HG03066 (cell line): Measurements from ENCODE around the gene MTA2.
A peak's percentile ranks its signal among the peaks of the same experiment; 100 is the strongest.
"Not testable (repeated sequence)": the region's sequence is repeated elsewhere in the genome, so short reads cannot be mapped to it uniquely, and the experiment has no call there.

Experiments used
- ATAC-seq: cut with Tn5 transposase; IDR thresholded peaks from one replicate; pipeline ENCODE4 v1.9.1; 2021; ENCODE audit warnings: low read depth; ENCODE audit not compliant: unreplicated experiment

Gene MTA2

GRCh38 chr11:62593434-62594044, 8.1 kb downstream of the MTA2 start:
- ATAC-seq, result no peak

DNA sequence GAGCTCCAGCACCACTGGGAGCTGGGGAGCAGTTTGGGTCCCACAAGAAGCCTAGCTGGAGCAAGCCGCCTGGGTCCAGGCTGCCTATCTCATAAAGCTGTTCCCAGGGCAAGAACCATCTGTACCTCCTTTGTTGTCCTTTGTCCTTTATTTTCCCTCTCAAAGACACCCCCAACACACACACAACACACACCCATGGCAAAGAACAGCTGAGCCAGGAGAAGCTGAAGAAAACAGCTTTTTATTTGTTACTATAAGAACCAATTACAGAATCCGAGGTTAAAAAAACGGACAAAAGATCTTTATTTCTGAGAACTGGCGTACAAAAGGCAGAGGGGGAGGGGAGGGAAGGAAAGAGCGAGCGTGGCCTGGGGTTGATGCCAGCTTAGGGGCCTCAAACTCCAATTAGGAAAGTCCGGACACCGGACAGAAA, 8.7 kb downstream of the MTA2 start:
- ATAC-seq, result no peak

GRCh38 chr11:62592146-62592815, 9.4 kb downstream of the MTA2 start:
- ATAC-seq, result no peak

- ATAC-seq, result peak; percentile 91
These were observed 10.1 kb downstream of the MTA2 start, which contains the start of gene TUT1 for GRCh38 chr11:62591448-62592145. Gene TUT1, minus strand, starts transcription at chr11:62591523. Its CDS starts 38 bp downstream, at chr11:62591485.

DNA sequence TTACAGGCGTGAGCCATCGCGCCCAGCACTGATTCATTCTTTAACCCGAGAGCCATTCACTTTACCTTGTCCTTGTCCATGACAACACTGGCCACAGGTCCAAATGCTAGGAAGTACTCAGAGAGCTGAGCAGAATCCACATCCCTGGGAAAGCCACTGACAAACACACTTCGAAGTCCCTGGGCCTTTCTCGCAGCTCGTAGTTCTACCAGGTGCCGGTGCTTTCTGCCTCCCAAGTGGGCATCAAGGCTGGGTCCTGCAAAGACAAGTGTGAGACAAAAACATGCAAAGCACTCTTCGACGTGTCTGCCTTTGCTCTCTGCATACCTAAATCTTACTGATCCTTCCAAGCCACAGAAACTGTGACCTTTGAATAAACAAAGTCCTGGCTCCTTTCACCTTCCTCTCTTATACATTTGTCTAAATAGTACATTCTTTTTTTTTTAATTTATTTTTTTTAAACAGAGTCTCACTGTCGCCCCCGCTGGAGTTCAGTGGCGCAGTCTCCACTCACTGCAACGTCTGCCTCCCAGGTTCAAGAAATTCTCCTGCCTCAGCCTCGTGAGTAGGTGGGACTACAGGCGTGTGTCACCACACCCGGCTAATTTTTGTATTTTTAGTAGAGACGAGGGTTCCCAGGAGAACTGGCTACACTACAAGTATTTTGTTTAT, 12.6 kb downstream of the MTA2 start:
- no peak for ATAC-seq

- ATAC-seq, result not testable (repeated sequence)
These were observed 16.3 kb downstream of the MTA2 start for GRCh38 chr11:62585356-62585755.

DNA sequence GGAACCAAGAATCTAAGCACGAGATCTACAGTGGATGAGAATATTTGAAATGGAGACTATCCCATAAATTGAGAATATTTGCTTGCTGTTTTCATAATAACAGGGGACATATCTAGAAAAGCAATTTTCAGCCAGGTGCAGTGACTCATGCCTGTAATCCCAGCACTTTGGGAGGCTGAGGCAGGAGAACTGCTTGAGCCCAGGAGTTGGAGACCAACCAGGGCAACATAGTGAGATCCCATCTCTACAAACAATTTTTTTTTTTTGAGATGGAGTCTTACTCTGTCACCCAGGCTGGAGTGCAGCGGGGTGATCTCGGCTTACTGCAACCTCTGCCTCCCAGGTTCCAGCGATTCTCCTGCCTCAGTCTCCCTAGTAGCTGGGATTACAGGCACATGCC, 19.9 kb downstream of the MTA2 start:
- not testable (repeated sequence) for ATAC-seq

- ATAC-seq, result no peak
These were observed 20.5 kb downstream of the MTA2 start for GRCh38 chr11:62580959-62581715.

DNA sequence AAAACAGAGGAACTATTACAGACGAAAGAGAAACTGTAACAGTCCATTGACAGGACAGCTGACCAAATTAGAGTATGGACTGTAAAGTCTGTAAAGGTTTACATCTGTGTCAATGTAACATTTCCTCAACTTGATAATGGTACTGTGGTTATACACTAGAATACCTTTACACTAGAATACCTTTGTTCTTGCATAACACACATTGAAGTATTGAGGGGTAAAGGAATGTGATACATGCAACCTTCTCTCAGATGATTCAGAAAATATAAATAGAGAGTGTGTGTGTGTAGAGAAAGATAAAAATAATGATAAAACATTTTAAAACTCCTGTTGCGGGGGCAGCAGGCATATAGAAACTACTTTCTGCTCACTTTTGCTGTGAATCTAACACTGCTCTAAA, 22.4 kb downstream of the MTA2 start:
- no peak for ATAC-seq

GRCh38 chr11:62578541-62578940, 23.1 kb downstream of the MTA2 start:
- ATAC-seq, result no peak

GRCh38 chr11:62577046-62577714, 24.5 kb downstream of the MTA2 start:
- no peak for ATAC-seq

DNA sequence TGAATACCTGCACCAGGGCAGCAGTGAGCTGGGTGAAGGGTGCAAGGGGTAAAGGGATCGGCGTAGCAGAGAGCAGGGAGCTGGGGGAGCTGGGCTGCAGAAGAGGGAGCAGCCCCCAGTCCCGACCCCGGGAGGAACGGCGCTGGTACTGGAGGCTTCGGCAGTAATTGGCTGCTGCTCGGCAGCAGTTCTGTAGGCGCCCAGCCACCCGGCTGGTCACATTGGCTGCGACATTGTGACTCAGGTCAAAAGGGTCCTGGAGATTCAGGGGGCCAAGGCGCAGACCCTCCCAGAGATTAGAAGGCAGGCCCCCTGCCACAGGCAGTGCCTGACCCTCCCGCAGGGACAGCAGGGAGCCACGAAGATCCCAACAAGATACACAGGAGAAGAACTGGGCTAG, 25.8 kb downstream of the MTA2 start:
- no peak for ATAC-seq

DNA sequence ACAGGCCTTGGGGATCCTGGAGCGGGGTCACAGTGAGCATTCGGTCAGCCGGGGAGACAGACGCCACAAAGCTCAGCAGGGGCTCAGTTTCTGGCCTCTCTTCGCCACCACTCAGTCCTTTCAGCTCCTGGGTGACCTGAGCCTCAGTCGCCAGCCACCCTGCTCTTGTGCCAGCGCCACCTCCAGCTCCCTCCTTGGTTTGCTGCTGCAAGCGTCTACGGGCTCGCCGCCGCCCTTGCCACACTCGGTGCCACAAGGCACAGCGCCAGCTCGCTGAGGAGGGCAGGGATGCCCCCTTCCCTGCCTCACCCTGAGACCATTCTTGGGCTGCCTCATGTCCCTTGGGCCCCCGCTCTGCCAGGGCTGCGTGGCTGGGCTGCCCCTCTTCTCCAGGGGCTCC, 26.5 kb downstream of the MTA2 start:
- ATAC-seq, result no peak

GRCh38 chr11:62574363-62575071, 27.1 kb downstream of the MTA2 start:
- ATAC-seq, result no peak

DNA sequence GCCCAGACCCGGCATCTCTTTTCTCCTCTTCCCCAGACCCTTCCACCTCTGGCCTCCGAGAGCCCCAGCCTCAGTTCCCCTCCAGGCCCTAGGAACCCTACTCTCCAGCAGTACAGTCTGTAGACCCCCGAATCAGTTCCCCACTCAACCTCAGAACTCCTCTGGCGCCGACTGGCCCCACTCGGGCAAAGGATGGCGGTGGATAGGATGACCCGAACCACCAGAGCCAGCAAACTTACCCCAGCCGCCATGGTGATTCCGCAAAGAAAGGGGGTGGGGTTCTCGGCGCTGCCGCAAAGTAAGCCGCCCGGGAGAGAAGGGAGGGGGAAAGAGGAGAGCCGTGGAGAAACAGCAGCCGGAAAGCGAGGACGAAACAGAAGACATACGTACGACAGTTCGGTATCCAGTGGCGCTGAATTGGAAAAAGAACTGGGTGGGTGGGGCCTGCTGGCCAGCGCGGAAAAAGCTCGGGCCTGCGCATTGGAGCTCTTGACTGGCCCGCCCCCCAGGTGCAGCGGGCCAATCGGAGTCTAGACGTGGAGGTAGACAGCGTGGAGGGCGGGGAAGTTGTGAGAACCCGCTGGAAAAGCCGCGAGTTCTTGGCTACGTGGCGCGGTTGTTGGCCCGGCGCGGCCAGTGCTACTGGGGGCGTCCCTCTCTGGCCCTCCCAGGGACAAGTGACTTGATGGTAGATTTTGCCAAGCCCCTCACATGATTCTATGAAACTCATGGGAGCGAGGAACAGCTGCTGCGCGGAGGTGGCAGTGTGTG, 27.9 kb downstream of the MTA2 start, which contains the start of gene EEF1G:
TSS of gene EEF1G (minus strand) at position 300 of the 771 bp plus-strand sequence. CDS start at position 251, 49 bp downstream.
- ATAC-seq, result peak; percentile 84

GRCh38 chr11:62573006-62573591, 28.6 kb downstream of the MTA2 start:
- ATAC-seq, result no peak

- ATAC-seq, result no peak
These were observed 29.2 kb downstream of the MTA2 start for GRCh38 chr11:62572431-62572830.

DNA sequence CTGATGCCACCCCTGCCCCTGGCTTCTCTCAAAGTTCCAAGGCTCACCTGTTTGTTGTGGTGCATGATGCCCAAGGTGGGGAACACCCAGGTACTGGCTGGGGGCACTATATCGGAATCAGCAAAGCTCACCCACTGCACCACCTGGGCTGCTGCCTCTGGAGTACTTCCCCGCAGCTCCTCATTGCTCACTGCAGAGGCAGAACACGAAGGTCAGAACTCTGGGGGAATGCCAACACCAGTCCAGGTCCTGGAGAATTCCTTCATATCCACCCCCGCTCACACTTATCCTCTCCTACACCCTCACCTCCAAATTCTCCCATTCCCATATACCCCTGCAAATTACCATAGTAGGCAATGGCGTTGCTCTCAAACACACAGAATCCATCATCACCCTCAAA, 30.2 kb downstream of the MTA2 start:
- not testable (repeated sequence) for ATAC-seq
